Measurements from ENCODE around the gene RGL4. TPM values are rescaled to one million over a fixed set of nuclear protein-coding genes. Genes with fewer than 3 reads are reported as not detected.

The RGL4 gene
- total RNA-seq, 2 donors from 2014 or later = not detected

- H3K27me3 ChIP-seq (ENCODE audit: control insufficient read depth, insufficient read depth, low read length, poor library complexity, severe bottlenecking) = no peaks in the 10 kb centered on the region
- Mint-ChIP-seq H3K27ac (no peak overlapping the region), H3K36me3 (ENCODE audit: low read depth) (peaks cover 6% of the 10 kb centered on the region), H3K9me3 (no peaks in the 10 kb centered on the region), H3K4me1 (no peaks in the 10 kb centered on the region), H3K4me3 (no peak overlapping the region), H3K27me3 (ENCODE audit: insufficient read depth) (no peaks in the 10 kb centered on the region)
- H3K36me3 ChIP-seq (ENCODE audit: control insufficient read depth, insufficient read depth, low read length) = no peaks in the 10 kb centered on the region
- H3K4me1 ChIP-seq (ENCODE audit: control insufficient read depth, insufficient read depth, low read length) = no peaks in the 10 kb centered on the region
- H3K9me3 ChIP-seq (ENCODE audit: control insufficient read depth, low read length) = no peaks in the 10 kb centered on the region
- no peak overlapping the region for H3K27ac ChIP-seq (ENCODE audit: low read depth, low read length)
- H3K9ac ChIP-seq (ENCODE audit: extremely low read depth, low read length, poor library complexity, severe bottlenecking) = no peak overlapping the region
- TF ChIP-seq CTCF (conservative IDR thresholded peaks at IDR 0.05) = no peak
- H3K4me3 ChIP-seq (ENCODE audit: low read length) = no peak overlapping the region
- no peak for DNase-seq
Observed at GRCh38 chr22:23737696-23738095, 46.9 kb downstream of the RGL4 start.

- Mint-ChIP-seq H3K27me3 (ENCODE audit: insufficient read depth) (no peaks in the 10 kb centered on the region), H3K9me3 (peaks cover 17% of the 10 kb centered on the region), H3K4me1 (no peaks in the 10 kb centered on the region), H3K36me3 (ENCODE audit: low read depth) (peaks cover 41% of the 10 kb centered on the region), H3K27ac (no peak overlapping the region), H3K4me3 (no peak overlapping the region)
- no peaks in the 10 kb centered on the region for H3K9me3 ChIP-seq (ENCODE audit: control insufficient read depth, low read length)
- DNase-seq = no peak
- no peak overlapping the region for H3K27ac ChIP-seq (ENCODE audit: low read depth, low read length)
- H3K4me1 ChIP-seq (ENCODE audit: control insufficient read depth, insufficient read depth, low read length) = no peaks in the 10 kb centered on the region
- 89 to 100% methylated on average over 4 to 7 of the region's 7 CpGs for WGBS, 2 experiments (ENCODE audit: insufficient coverage in 1 of 2, insufficient read length in 1 of 2)
- no peak overlapping the region for H3K4me3 ChIP-seq (ENCODE audit: low read length)
- H3K9ac ChIP-seq (ENCODE audit: extremely low read depth, low read length, poor library complexity, severe bottlenecking) = no peak overlapping the region
- no peaks in the 10 kb centered on the region for H3K27me3 ChIP-seq (ENCODE audit: control insufficient read depth, insufficient read depth, low read length, poor library complexity, severe bottlenecking)
- H3K36me3 ChIP-seq (ENCODE audit: control insufficient read depth, insufficient read depth, low read length) = peaks cover 20% of the 10 kb centered on the region
- no peak for TF ChIP-seq CTCF (conservative IDR thresholded peaks at IDR 0.05)
Observed at GRCh38 chr22:23742505-23743264, 51.9 kb downstream of the RGL4 start.

- Mint-ChIP-seq H3K36me3 (ENCODE audit: low read depth) (peaks cover 41% of the 10 kb centered on the region), H3K27me3 (ENCODE audit: insufficient read depth) (no peaks in the 10 kb centered on the region), H3K4me1 (no peaks in the 10 kb centered on the region), H3K4me3 (no peak overlapping the region), H3K9me3 (peaks cover 17% of the 10 kb centered on the region), H3K27ac (no peak overlapping the region)
- no peaks in the 10 kb centered on the region for H3K9me3 ChIP-seq (ENCODE audit: control insufficient read depth, low read length)
- H3K4me3 ChIP-seq (ENCODE audit: low read length) = no peak overlapping the region
- no peak for DNase-seq
- H3K9ac ChIP-seq (ENCODE audit: extremely low read depth, low read length, poor library complexity, severe bottlenecking) = no peak overlapping the region
- H3K27ac ChIP-seq (ENCODE audit: low read depth, low read length) = no peak overlapping the region
- H3K4me1 ChIP-seq (ENCODE audit: control insufficient read depth, insufficient read depth, low read length) = no peaks in the 10 kb centered on the region
- WGBS, 2 experiments (ENCODE audit: insufficient coverage in 1 of 2, insufficient read length in 1 of 2) = 63 to 74% methylated on average over 1 to 2 of the region's 2 CpGs
- no peak for TF ChIP-seq CTCF (conservative IDR thresholded peaks at IDR 0.05)
- no peaks in the 10 kb centered on the region for H3K27me3 ChIP-seq (ENCODE audit: control insufficient read depth, insufficient read depth, low read length, poor library complexity, severe bottlenecking)
- peaks cover 20% of the 10 kb centered on the region for H3K36me3 ChIP-seq (ENCODE audit: control insufficient read depth, insufficient read depth, low read length)
Observed at GRCh38 chr22:23743303-23743705, 52.5 kb downstream of the RGL4 start.

Measured in endodermal cell (in vitro differentiated cells).